Dermis blood vessel endothelial cell (primary cell): ENCODE data around the gene NXPH3. TPM values are rescaled to one million over a fixed set of nuclear protein-coding genes. Genes with fewer than 3 reads are reported as not detected.

Experiments used
- DNase-seq: peaks from one replicate; pipeline ENCODE4 v3.0.0; 2010
- total RNA-seq: library from RNA; depleted of rRNA; stranded (reverse); fragments of >200 nt; gene quantifications from 2 replicates; pipeline ENCODE4 v1.2.3, GENCODE V29; 2014

The NXPH3 gene
- total RNA-seq, 1 donor from 2014 or later: 3.9 TPM

DNA sequence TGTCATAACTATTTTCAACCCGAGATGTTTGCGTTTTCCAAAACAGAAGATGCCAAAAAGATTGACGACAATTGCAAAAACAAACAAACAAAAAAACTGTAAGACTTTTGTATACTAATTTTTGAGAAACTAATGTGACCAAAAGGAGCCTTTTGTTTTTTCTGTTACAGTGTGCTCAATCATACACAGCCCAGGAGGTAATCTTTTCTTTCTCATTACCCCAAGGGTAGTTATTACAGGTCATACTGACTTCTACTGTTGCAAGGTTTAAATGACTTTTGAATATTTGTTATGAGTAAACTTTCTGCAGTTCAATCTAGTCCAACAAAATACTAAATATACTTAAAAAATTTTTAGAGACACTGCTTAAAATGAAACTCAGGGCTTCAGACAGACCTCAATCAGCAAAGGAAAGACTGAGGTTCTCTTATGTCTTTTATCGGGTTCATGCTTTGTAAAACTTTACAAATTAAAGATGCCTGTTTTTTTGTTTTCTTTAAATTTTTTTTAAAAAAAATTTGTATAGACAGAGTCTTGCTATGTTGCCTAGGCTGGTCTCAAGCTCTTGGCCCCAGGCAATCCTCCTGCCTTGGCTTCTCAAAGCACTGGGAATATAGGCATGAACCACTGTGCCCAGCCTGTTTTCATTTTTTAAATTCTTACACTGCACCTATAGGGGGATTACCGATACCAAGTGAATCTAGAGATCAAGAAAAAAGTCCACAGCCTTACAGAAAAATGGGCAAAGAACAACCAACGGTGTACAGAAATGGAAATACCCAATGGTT lies 54.6 kb downstream of the NXPH3 start:
- DNase-seq: no peak

DNA sequence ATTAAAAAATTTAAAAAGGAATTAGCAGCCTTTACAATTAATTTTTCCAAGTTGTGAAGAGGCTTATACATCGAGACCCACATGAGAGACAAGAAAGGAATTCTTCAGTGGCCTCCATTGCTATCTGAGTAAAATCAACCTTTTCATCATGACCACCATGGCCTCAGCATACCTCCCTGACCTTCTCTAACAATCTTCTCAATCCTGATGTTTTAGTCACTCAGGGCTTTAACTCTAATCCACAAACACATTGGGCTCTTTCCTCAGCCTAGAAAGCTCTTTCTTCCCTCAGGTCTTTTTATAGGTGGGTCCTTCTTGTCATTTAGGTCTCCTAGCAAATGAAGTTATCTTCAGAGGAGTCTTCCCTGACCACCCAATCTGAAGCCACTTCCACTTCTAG lies 55.8 kb downstream of the NXPH3 start:
- DNase-seq: no peak

Other genes with a start within 250 kb of the NXPH3 start
- 11.4 and 15.9 TPM in 2 replicates for gene ZNF652, start 213.6 kb upstream of the NXPH3 start, total RNA-seq
- gene PHB1, start 161.0 kb upstream of the NXPH3 start, total RNA-seq: 171 and 197 TPM in 2 replicates
- not detected in 2 replicates for gene NGFR, start 80.6 kb upstream of the NXPH3 start, total RNA-seq
- gene SPOP, start 102.2 kb downstream of the NXPH3 start, total RNA-seq: 127 and 144 TPM in 2 replicates
- 56.9 and 58.9 TPM in 2 replicates for gene SLC35B1, start 132.1 kb downstream of the NXPH3 start, total RNA-seq
- 15.5 and 25.4 TPM in 2 replicates for gene FAM117A, start 188.3 kb downstream of the NXPH3 start, total RNA-seq
- gene KAT7, start 212.8 kb downstream of the NXPH3 start, total RNA-seq: 88.0 and 133 TPM in 2 replicates